Stimulated activated CD4-positive, alpha-beta T cell treated with anti-CD3 and anti-CD28 coated beads, Interleukin-1b, Interleukin-23, amount 100 ng/mL, for 4 hours (primary cell): ENCODE data around the gene OIT3.

Source experiments
- DNase-seq, 2 donors: peaks; one replicate each; pipeline ENCODE4 v3.0.0-alpha.2; 2020; ENCODE audit warnings: low read depth in 2 of 2

OIT3 gene

DNA sequence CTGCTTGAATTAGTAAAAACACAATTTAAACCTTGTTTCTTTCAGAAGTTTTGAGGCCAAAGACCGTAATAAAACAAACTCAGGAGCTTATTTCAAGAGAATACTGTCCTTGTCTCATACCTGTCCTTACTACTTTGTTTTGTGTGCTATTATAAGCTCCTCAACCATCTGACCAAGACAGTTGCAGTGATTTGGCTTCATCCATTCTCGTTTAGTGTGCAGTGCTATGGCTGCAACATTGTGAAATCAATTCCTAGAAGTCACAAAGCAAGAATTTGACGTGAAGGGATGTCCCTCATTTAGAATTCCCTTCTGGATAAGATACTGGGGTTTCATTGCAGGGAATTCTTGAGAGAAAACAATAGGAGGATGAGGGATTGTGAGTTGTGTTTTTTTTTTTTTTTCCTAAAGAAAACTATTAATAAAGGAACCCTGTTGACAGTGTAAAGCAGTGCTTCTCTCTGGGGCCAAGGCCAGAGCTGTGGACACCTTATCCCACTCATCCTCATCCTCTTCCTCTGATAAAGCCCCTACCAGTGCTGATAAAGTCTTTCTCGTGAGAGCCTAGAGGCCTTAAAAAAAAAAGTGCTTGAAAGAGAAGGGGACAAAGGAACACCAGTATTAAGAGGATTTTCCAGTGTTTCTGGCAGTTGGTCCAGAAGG, at the start of gene OIT3:
TSS of gene OIT3 (plus strand) at position 604 of the 663 bp plus-strand sequence. CDS start 60 bp downstream, outside the sequence.
- no peak for DNase-seq

GRCh38 chr10:72846238-72846637, 47.3 kb upstream of the OIT3 start:
- no peak for DNase-seq

DNA sequence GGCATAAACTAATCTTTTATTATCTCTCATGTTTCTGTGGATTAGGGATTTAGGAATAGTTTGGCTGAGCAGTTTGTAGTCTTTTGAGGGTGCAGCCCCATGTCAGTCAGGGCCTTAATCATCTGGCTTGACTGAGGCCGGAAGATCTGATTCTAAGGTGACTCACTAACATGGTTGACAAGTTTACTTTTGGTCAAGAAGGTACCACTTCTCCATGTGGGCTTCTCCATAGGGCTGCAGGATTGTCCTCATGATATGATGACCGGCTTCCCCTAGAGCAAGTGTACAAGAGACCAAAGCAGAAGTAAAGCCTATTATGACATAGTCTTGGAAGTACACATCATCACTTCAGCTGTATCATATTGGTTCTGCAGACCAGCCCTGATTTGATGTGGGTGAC, 45.9 kb upstream of the OIT3 start:
- no peak for DNase-seq

GRCh38 chr10:72850861-72851260, 42.7 kb upstream of the OIT3 start:
- no peak for DNase-seq

DNA sequence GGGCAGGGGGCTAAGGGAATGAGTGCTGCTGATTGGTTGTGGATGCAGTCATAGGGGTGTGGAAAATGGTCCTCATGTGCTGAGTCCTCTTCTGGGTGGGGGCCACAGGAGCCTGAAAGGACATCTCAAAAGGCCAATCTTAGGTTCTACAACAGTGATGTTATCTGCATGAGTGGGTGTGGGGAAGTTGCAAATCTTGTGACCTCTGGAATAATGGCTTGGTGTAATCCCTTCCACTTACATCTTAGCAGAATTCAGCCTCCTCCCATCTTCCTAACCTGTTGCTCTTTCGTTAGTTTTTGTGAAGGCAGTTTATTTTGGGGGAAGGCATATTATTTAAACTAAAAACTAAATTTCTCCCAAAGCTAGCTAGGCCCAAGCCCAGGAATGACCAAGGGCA, 42.0 kb upstream of the OIT3 start:
- no peak for DNase-seq

GRCh38 chr10:72852508-72852907, 41.0 kb upstream of the OIT3 start:
- DNase-seq = no peak

DNA sequence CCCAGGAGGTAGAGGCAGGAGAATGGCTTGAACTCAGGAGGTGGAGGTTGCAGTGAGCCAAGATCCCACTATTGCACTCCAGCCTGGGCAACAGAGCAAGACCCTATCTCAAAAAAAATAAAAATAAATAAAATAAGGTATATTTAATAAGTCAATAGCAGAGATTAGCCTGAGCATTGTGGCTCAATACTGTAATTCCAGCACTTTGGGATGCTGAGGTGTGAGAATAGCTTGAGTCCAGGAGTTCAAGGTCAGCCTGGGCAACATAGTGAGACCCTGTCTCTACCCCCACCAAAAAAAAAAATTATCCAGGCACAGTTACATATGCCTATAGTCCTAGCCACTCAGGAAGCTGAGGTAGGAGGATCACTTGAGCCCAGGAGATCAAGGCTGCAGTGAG, 38.4 kb upstream of the OIT3 start:
- DNase-seq = no peak

DNA sequence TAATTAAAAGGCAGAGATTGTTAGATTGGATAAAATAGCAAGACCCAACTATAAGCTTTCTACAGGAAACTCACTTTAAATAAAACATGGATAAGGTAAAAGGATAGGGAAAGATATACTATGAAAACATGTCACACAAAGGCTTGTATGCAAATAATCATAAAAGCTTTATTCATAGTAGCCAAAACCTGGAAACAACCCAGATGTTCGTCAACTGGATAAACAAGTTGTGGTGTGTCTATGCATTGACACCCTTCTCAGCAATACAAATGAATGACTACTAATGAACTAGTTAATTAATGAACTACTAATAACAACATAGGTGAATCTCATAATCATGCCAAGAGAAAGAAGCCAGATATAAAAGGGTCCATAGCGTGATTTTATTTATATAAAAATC, 37.7 kb upstream of the OIT3 start:
- DNase-seq = no peak

DNA sequence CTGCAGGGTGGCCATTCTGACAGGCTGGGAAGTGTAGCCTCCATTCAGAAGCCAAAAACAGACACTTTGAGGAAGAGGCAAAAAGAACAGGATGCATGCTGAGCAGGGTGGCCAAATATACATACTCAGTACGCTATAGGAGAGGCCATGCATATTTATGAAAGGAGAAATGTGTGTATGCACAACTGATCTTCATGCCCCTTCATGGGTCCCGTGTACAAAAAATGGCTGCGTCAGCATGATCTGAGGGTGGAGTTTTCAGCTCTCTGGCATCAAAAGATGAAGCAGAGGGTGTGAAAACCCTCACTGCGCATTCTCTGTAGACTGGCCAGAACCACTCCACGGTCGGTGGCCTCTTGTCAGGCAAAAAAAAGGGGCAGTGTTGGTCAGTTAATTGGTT, 35.5 kb upstream of the OIT3 start:
- DNase-seq = no peak

- no peak for DNase-seq
These were observed 30.6 kb upstream of the OIT3 start for GRCh38 chr10:72862957-72863356.

DNA sequence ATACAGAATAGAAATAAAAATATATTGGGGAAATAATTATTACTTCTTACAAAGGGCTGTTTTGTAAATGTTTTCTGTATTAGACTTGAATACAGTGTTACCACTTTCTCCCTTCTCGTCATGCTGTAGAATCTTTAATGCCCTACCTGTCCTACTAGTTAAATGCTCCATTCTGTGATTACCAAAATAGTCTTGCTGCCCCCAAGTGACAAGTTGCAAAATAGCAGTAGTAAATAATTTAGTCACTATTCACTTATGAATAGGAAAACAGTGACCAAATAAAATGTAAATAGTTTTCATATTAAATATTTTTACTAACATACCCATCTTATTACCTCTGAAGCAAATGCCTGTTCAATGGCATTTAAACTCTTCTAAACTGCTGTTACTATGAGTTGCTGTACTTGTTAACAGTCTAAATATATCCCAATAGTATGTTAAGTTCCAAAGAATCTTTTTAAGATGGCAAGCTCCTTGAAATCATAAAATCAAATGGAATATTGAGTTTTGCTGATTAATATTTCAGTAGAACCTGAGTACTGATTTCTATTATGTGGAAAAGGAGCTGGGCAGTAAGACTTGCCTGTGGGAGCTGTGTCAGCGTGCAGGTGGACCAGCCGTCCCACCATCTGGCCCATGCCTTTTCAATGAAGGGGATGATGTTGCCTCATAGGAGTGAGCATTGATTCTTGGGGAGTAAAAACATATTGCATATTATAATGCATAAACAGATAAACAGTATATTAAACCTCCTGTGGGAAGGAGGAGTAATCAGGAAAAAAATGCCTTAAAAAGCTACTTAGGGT, 18.1 kb upstream of the OIT3 start:
- DNase-seq = no peak

- no peak for DNase-seq
These were observed 14.3 kb upstream of the OIT3 start for GRCh38 chr10:72879245-72879644.

DNA sequence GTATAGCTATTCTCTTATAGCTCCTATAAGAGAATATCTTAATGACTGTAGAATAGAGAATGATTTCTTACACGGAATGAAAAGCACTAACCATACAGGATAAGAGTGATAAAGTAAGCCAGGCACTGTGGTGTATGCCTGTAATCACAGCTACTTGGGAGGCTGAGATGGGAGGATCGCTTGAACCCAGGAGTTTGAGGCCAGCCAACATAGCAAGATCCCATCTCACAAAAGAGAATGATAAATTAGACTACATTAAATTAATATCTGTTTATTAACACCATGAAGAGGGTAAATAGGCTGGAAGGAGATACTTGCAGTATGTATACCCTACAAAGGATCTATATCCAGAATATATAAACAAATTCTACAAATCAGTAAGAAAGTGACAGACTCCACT, 12.2 kb upstream of the OIT3 start:
- no peak for DNase-seq

DNA sequence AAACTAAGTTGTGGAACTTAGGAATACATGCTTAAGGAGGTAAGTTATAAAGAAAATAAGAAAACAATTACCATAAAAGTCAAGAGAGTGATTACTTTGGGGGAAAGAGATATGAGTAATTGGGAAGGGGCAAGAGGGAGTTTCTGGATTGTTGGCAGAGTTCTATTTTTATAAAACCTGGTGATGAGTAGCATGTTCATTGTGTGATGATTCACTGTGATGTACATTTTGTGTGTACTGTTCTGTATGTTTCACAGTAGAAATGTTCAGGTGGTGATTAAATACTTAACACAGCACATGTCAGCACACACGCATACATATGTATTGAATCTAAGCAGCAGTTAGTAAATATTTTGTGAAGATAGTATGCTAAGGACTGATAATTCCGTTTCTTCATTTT, 9.7 kb upstream of the OIT3 start:
- no peak for DNase-seq

DNA sequence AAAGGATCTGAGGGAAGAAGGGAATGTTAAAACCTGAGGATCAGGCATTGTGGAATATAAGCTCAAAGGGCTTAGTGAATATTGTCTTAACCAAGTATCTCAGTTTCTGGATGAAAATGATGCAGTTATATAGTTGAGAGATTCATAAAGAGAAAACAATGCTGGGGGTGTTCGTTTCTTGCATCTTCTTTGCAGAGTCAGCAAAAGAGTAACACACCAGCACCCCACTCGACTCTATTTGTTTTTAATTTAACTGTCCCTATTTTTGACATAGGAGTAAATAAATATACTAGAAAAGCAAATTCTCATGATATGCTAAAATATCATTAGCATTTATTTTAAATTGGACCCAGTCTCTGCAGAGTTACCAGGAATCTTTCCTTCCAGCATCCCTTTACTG, 7.6 kb upstream of the OIT3 start:
- no peak for DNase-seq

GRCh38 chr10:72886621-72887020, 6.9 kb upstream of the OIT3 start:
- no peak for DNase-seq

DNA sequence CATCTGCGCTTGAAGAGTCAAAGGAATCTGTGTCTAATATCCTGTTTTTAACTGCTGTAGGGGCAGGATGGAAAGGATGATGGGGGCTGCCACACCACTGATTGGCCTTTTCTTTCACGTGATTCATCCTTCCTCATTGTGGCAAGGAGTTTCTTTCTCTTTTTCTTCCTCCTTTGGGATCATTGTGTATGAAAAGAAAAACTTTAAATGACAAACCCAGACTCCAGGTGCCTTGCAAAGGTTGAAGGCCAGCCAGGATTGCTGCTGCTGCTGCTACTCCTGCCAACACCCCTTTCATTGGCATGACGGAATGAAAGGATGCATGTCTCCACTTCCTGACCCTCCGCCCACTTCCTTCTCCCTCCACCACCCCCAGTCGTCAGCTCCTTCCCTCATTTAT, 6.5 kb upstream of the OIT3 start:
- DNase-seq = no peak

GRCh38 chr10:72888151-72888638, 5.3 kb upstream of the OIT3 start:
- DNase-seq = no peak

- DNase-seq = no peak
These were observed 4.1 kb upstream of the OIT3 start for GRCh38 chr10:72889391-72889831.

GRCh38 chr10:72890086-72890485, 3.5 kb upstream of the OIT3 start:
- DNase-seq = no peak

DNA sequence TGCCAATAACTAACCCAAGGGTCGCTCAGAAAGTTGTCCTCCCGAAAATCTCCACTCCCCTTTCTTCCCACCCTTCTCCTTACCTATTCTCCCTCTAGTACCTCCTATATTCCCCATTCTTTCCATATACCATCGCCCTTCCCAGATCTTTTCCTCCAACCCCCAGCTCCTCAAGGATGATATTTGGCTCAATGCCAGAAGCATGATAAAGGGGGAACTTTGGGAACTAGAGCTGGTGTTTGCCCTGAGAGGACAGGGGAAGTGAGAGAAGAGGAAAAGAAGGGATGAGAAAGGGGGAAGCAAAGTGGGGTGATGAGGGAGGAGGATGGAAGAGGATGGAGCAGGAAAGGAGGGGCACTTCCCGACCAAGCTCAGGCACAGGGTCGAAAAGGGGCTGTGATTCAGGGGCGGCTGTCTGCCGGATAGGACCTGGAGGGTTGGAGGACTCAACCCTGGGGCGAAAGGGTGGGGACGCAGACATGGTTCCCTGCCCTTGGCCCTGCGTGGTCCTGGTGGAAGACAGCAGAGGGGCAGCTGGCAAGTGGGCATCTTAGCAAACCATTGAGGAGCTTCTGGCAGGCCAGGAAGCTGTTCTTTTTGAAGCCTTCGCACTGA, 1.8 kb downstream of the OIT3 start:
- DNase-seq = no peak

GRCh38 chr10:72898616-72899015, 5.1 kb downstream of the OIT3 start:
- no peak for DNase-seq

DNA sequence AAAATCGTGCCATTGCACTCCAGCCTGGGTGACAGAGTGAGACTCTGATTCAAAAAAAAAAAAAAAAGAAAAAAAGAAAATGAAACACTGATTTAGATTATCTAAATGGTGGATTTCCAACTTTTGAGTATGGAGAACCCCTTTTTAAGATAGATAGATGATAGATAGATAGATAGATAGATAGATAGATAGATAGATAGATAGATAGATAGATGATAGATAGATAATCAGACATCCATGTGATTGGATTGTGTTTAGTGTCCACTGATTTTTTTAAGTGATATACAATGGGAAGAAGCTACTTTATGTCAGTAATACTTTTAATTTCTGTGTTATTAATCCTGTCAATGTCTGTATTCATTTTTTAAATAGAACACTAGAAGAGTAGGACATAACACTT, 6.0 kb downstream of the OIT3 start:
- no peak for DNase-seq
